Ureter (tissue), 1 donor: ENCODE measurements around the gene FRMD4A. TPM values are rescaled to one million over a fixed set of nuclear protein-coding genes. Genes with fewer than 3 reads are reported as not detected.

Experiments
- DNase-seq: peaks from one replicate; pipeline ENCODE4 v3.0.0-alpha.2; 2020; ENCODE audit warnings: low spot score
- total RNA-seq: library from RNA; stranded (reverse); gene quantifications from one replicate; pipeline ENCODE4 v1.2.4, GENCODE V29; 2023
- donor health status: DM: yes; HTN: yes; CAD: no.

FRMD4A gene
- total RNA-seq, 1 donor from 2014 or later, result 37.9 TPM

DNA sequence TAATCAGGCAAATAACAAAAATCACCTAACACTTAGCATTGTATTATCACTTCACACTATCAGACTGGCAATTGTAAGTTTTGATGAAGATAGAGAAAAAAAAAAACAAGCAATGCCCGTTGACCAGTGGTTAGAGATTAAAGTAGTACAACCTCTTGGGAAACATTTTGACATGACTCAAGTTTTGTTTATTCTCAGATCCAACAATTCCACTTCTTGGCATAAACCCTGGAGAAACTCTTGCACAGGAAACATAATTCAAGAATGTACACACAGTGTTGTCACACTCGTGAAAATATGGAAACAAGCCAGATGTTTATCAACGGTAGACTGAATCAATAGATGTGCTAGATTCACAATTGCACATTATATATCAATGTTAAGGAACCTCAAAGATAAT is 37.2 kb downstream of the FRMD4A start:
- DNase-seq, result no peak

- no peak for DNase-seq
Measured at GRCh38 chr10:14291296-14291695, 39.4 kb downstream of the FRMD4A start.

GRCh38 chr10:14285941-14286560 is 44.7 kb downstream of the FRMD4A start:
- no peak for DNase-seq

DNA sequence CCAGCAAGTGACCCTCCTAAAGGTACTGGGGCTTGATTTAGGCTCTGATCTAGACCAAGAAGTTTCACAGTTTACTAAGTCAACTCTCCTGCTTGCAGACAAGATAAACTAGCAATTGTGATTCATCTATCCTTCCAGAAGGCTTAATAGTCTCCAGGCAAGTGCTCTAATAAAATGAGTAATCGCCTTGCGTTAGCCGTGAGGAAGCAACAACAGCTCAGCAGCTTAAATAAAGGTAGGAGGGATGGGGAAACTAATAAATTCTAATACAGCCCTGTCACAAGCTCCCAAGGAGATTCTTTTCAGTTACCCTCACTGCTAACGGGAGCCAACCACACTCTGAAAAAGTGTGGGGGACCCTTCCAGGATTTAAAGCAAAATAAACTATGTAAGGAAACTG is 48.4 kb downstream of the FRMD4A start:
- no peak for DNase-seq

GRCh38 chr10:14278533-14278932 is 52.2 kb downstream of the FRMD4A start:
- DNase-seq, result no peak

GRCh38 chr10:14276210-14276609 is 54.5 kb downstream of the FRMD4A start:
- DNase-seq, result no peak

DNA sequence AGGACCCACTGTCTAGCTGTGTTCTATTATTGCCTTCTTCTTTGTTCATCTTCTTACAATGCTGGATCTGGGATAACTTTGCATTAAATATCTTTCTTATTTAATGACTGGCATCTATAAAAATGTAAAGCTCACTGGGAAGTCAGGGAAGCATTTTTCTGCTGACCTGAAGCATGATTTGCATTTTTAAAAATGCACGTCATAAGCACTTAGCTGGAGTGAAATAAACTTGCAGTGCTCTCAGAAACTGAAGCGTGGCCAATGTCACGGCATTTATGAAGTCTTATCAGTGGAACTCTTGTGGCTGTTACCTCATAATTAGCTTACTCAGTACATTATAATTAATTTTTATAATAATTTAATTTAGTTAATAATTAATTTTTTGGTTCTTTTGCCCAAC is 59.1 kb downstream of the FRMD4A start:
- no peak for DNase-seq

DNA sequence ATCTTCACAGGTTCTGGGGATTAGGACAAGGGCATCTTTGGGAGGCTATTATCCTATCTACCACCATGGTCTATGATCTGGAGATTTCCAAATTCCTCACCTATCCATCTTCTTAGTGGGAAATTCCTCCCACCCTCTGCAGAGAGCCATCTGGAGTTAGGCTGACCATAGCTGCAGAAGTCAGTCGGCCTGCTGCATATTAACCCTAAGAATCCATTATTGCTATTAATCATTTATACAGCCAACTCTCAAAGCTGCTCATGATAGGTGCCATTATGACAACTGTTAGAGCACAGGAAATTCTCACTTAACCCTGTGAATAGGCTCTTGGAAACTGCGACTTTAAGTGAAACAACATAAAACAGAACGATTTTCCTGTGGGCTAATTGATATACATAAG is 60.4 kb downstream of the FRMD4A start:
- no peak for DNase-seq

- no peak for DNase-seq
Measured at GRCh38 chr10:14265709-14266108, 65.0 kb downstream of the FRMD4A start.

DNA sequence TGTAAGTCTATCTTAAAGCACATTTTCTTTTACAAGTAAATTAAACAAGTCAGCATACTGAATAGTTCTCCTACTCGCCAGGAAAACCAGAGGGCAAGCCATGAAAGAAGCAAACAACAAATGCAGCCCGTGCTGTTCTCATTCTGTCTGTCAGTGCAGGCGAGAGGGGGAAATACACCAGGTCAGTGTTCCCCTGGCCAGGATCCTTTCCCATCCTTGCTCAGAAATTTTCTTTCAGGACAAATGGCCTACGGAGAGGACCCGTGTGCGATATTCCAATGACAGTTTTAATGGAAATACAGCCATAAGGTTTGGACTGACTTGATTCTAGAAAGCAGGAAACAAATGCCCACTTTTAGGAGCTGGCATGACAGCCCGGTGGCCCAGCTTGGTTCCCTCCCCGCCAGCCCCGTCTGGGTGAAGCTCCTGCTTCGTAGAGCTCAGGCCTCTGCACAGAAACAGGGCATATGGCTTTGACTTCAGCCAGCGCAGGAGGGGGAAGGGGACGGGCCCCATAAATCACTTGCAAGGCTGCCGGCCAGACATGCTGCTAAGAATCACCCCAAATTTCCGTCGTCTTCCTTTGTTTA is 67.8 kb downstream of the FRMD4A start:
- no peak for DNase-seq

DNA sequence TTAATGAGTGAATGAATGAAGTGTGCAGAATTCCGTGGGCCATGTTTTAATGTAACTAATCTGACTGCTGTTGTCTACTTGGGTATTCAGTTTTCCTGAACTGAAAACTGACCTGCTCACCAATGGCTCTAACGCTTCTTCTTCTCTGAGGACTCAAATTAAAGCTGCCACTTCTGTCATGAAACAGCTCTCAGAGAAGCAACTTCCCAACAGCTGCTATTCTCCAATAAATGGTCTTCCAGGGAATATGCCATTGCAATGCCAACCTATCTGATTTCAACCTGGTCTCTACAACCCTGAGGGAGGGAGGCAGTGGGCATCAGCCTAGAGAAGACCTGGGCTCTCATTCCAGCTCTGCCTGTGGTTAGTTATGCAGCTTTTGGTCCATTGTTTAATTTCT is 69.4 kb downstream of the FRMD4A start:
- DNase-seq, result no peak

GRCh38 chr10:14259696-14260566 is 70.8 kb downstream of the FRMD4A start:
- DNase-seq, result no peak

GRCh38 chr10:14254368-14254767 is 76.4 kb downstream of the FRMD4A start:
- no peak for DNase-seq

DNA sequence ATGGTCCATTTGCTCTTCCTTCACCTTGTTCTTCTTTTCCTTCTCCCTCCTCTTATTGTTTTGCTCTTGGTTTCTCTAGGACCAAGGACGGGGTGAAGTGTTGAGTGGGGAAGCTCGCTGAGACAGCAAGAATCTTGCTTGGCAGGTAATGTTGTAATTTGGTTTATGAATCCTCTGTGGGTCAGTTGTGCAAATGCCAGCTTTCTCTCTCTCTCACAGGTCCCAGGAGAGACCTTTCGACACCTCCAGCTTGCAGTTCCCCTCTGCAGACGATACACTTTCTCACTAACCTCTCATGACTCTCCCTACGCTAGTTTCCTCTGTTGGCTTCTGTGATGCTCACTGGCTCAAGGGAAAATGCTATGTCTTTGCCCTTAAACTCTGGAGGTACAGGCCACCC is 77.0 kb downstream of the FRMD4A start:
- DNase-seq, result no peak

- no peak for DNase-seq
Measured at GRCh38 chr10:14253079-14253478, 77.6 kb downstream of the FRMD4A start.

DNA sequence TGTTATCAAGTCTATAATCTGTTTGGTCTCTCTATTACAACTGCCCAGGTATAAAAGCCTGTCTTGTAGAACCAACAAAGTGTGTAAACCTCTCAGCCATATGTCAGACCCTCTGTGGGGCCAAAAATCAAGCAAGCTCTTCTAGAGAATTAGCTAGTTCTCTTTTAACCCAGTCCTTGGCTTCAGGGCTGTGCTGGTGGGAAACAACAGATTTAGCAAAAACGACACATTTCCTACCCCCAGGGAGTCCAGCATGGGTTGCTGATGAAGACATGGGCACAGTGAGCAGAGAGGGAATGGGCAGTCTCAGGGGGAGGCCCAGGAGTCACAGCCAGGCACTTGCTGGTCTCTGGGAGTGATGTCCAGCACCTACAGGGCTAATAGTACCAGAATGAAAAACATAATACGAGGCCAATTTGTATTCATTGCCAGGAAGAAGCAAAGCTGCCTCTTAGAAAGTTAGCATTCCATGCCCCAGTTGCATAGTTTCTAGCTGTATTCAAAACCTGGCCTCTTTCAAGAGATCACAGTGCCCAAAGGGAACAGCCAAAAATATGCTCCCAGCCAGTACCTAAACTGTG is 80.1 kb downstream of the FRMD4A start:
- no peak for DNase-seq

- DNase-seq, result no peak
Measured at GRCh38 chr10:14247377-14248116, 83.2 kb downstream of the FRMD4A start.

- DNase-seq, result no peak
Measured at GRCh38 chr10:14244801-14245211, 85.9 kb downstream of the FRMD4A start.

- no peak for DNase-seq
Measured at GRCh38 chr10:14244147-14244546, 86.6 kb downstream of the FRMD4A start.

DNA sequence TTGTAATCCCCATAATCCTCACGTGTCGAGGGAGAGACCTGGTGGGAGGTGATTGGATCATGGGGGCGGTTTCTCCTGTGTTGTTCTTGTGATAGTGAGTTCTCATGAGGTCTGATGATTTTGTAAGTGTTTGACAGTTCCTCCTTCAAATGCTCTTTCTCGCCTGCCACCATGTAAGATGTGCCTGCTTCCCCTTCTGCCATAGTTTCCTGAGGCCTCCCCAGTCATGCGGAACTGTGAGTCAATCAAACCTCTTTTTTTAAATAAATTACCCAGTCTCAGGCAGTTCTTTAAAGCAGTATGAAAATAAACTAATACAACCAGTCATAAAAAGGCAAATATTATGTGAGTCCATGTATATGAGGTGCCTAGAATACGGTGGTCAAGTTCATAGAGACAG is 87.5 kb downstream of the FRMD4A start:
- DNase-seq, result no peak

DNA sequence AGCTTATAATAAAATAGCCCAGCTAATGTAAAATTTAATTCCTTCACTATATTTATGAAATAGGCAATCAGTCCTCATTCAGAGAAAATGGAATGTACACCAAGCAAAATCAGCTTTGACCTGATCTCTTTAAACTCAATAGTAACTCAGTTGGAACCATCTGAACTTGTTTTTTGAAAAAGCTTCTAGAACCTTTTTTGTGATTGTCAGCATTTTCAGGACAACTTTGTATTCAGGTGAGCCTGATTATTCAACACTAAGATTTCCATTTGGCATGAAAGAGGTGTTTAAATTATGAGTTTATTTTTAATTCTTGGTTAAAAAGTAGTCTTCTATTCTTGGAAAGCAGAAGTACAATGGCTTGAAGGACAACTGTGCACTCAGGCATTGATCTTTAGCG is 89.5 kb downstream of the FRMD4A start:
- no peak for DNase-seq
